GM19193 (cell line): ENCODE measurements around the gene IFNA16.
"Not testable (repeated sequence)": the region's sequence is repeated elsewhere in the genome, so short reads cannot be mapped to it uniquely, and the experiment has no call there.

Experiments used
- POLR2A ChIP-seq: IDR thresholded peaks from 4 replicates; pipeline ENCODE4 v1.6.1; 2011; ENCODE audit not compliant: insufficient read depth, insufficient read length; ENCODE audit errors: extremely low read depth

Gene IFNA16

GRCh38 chr9:21187487-21187886, 29.6 kb downstream of the IFNA16 start, which contains the start of gene IFNA4:
TSS of gene IFNA4 (minus strand) at chr9:21187587. CDS start at chr9:21187531, 56 bp downstream.
- not testable (repeated sequence) for TF ChIP-seq POLR2A

- no peak for TF ChIP-seq POLR2A
Observed at GRCh38 chr9:21174671-21175070, 42.4 kb downstream of the IFNA16 start.

- no peak for TF ChIP-seq POLR2A
Observed at GRCh38 chr9:21172156-21172555, 45.0 kb downstream of the IFNA16 start.

GRCh38 chr9:21171351-21171750, 45.8 kb downstream of the IFNA16 start:
- no peak for TF ChIP-seq POLR2A

- not testable (repeated sequence) for TF ChIP-seq POLR2A
Observed at GRCh38 chr9:21166560-21166959, 50.6 kb downstream of the IFNA16 start, which contains the start of gene IFNA21. TSS of gene IFNA21 (minus strand) at chr9:21166660. CDS start at chr9:21166612, 48 bp downstream.
